Dermis microvascular lymphatic vessel endothelial cell (primary cell): Measurements from ENCODE around the gene PTPN18. TPM values are rescaled to one million over a fixed set of nuclear protein-coding genes. Genes with fewer than 3 reads are reported as not detected.
"Not testable (repeated sequence)": the region's sequence is repeated elsewhere in the genome, so short reads cannot be mapped to it uniquely, and the experiment has no call there.

Experiments
- DNase-seq, 2 donors: peaks; one replicate each; pipeline versions ENCODE4 v3.0.0 to v3.0.0-alpha.2; 2010; ENCODE audit warnings: low read depth in 2 of 2
- total RNA-seq: library from RNA; depleted of rRNA; stranded (reverse); fragments of >200 nt; gene quantifications from 2 replicates; pipeline ENCODE4 v1.2.1, GENCODE V29; 2014

PTPN18 gene
- total RNA-seq, 1 donor from 2014 or later, result 20.0 TPM

GRCh38 chr2:130381145-130381544 lies 25.3 kb downstream of the PTPN18 start:
- no peak for DNase-seq

- no peak for DNase-seq
Observed at GRCh38 chr2:130381619-130382018, 25.8 kb downstream of the PTPN18 start.

- no peak for DNase-seq
Observed at GRCh38 chr2:130382313-130382917, 26.6 kb downstream of the PTPN18 start.

GRCh38 chr2:130385709-130386108 lies 29.9 kb downstream of the PTPN18 start:
- DNase-seq, result no peak

GRCh38 chr2:130387071-130387400 lies 31.2 kb downstream of the PTPN18 start:
- DNase-seq, result no peak

GRCh38 chr2:130387804-130388203 lies 31.9 kb downstream of the PTPN18 start:
- no peak for DNase-seq

GRCh38 chr2:130388221-130388907 lies 32.5 kb downstream of the PTPN18 start:
- no peak for DNase-seq

GRCh38 chr2:130389358-130389757 lies 33.5 kb downstream of the PTPN18 start:
- no peak for DNase-seq

- DNase-seq, result no peak
Observed at GRCh38 chr2:130389783-130390182, 33.9 kb downstream of the PTPN18 start.

GRCh38 chr2:130390460-130391057 lies 34.7 kb downstream of the PTPN18 start:
- DNase-seq, result no peak

GRCh38 chr2:130391058-130391871 lies 35.4 kb downstream of the PTPN18 start:
- DNase-seq, result peak; percentile 49 to 78

GRCh38 chr2:130391872-130392670 lies 36.2 kb downstream of the PTPN18 start:
- DNase-seq, result no peak

GRCh38 chr2:130393318-130393910 lies 37.6 kb downstream of the PTPN18 start:
- DNase-seq, result peak in 1 of 2 donors; percentile 0

GRCh38 chr2:130406280-130406679 lies 50.4 kb downstream of the PTPN18 start:
- not testable (repeated sequence) for DNase-seq

GRCh38 chr2:130416693-130417092 lies 60.8 kb downstream of the PTPN18 start:
- DNase-seq, result not testable (repeated sequence)

GRCh38 chr2:130418845-130419244 lies 63.0 kb downstream of the PTPN18 start:
- not testable (repeated sequence) for DNase-seq

Other genes with a start within 250 kb of the PTPN18 start
- 0.13 and 0.25 TPM in 2 replicates for gene POTEF, start 226.8 kb upstream of the PTPN18 start, total RNA-seq
- 0.51 and 0.64 TPM in 2 replicates for gene CCDC74B, start 210.9 kb upstream of the PTPN18 start, total RNA-seq
- 10.4 and 15.7 TPM in 2 replicates for gene SMPD4, start 174.5 kb upstream of the PTPN18 start, total RNA-seq
- 153 and 186 TPM in 2 replicates for gene MZT2B, start 173.8 kb upstream of the PTPN18 start, total RNA-seq
- gene TUBA3E, start 157.6 kb upstream of the PTPN18 start, total RNA-seq, result not detected in 2 replicates
- 75.4 and 78.1 TPM in 2 replicates for gene IMP4, start 13.2 kb upstream of the PTPN18 start, total RNA-seq
- 0.25 and 0.26 TPM in 2 replicates for gene POTEI, start 153.3 kb downstream of the PTPN18 start, total RNA-seq
- gene CFC1B, start 165.2 kb downstream of the PTPN18 start, total RNA-seq, result not detected in 2 replicates
- gene CFC1, start 243.5 kb downstream of the PTPN18 start, total RNA-seq, result not detected in 2 replicates